GM20000 (cell line): ENCODE results near the gene EFNA3.

Source experiments
- DNase-seq: peaks from one replicate; pipeline ENCODE4 v3.0.0; 2012; ENCODE audit warnings: low spot score
- CTCF ChIP-seq: IDR thresholded peaks from 2 replicates; pipeline ENCODE4 v1.5.1; 2012; ENCODE audit warnings: mild to moderate bottlenecking, control low read depth; ENCODE audit errors: extremely low read depth, missing control alignments

EFNA3 gene

GRCh38 chr1:155127967-155128754 is 49.5 kb downstream of the EFNA3 start:
- TF ChIP-seq CTCF: no peak
- DNase-seq: no peak

GRCh38 chr1:155128755-155129473 is 50.3 kb downstream of the EFNA3 start:
- no peak for DNase-seq

GRCh38 chr1:155130272-155131006 is 51.8 kb downstream of the EFNA3 start:
- DNase-seq: no peak
- no peak for TF ChIP-seq CTCF

More at GRCh38 chr1:155128755-155129473, 50.3 kb downstream of the EFNA3 start:
- no peak for TF ChIP-seq CTCF

- no peak for TF ChIP-seq CTCF
- no peak for DNase-seq
Observed at GRCh38 chr1:155131285-155131684, 52.6 kb downstream of the EFNA3 start.

GRCh38 chr1:155131856-155132255 is 53.2 kb downstream of the EFNA3 start:
- no peak for TF ChIP-seq CTCF

GRCh38 chr1:155133799-155134281 is 55.2 kb downstream of the EFNA3 start:
- no peak for TF ChIP-seq CTCF
- no peak for DNase-seq

More at GRCh38 chr1:155131856-155132255, 53.2 kb downstream of the EFNA3 start:
- no peak for DNase-seq

- DNase-seq: no peak
- TF ChIP-seq CTCF: no peak
Observed at GRCh38 chr1:155134322-155134721, 55.7 kb downstream of the EFNA3 start.
